Colonic mucosa (tissue), 4 donors: ENCODE measurements around the gene SRSF6. TPM values are rescaled to one million over a fixed set of nuclear protein-coding genes. Genes with fewer than 3 reads are reported as not detected.
A peak's percentile ranks its signal among the peaks of the same experiment; 100 is the strongest.

ENCODE experiments used
- DNase-seq: peaks from one replicate; pipeline ENCODE4 v3.0.0-alpha.2; 2020
- H3K27ac ChIP-seq: fragments of 200-600 bp; one replicate; pipeline ENCODE4 v1.8.0; 2021
- H3K27me3 ChIP-seq: fragments of 200-600 bp; one replicate; pipeline ENCODE4 v1.8.0; 2021
- H3K36me3 ChIP-seq: fragments of 200-600 bp; one replicate; pipeline ENCODE4 v1.8.0; 2021
- H3K4me1 ChIP-seq: fragments of 200-600 bp; one replicate; pipeline ENCODE4 v1.8.0; 2021; ENCODE audit warnings: mild to moderate bottlenecking
- H3K4me3 ChIP-seq: fragments of 200-600 bp; one replicate; pipeline ENCODE4 v1.8.0; 2021
- H3K9ac ChIP-seq, 2 donors: one replicate each; pipeline ENCODE4 v1.7.0; 2013; ENCODE audit warnings: control low read depth in 2 of 2, low read depth in 2 of 2, low read length in 2 of 2
- H3K9me3 ChIP-seq: fragments of 200-600 bp; one replicate; pipeline ENCODE4 v1.8.0; 2021
- intact Hi-C: fragments of 100-400 bp; cut with DNase I; formaldehyde crosslinking; loops from one replicate; pipeline ENCODE4 v1.14.1; 2022
- total RNA-seq, 2 donors: library from RNA; stranded (reverse); fragmentation: NEBNext Ultra II Directional in 1 of 2; extraction: Animal tissue kit (Norgen Biotek cat#: 25700) in 1 of 2; gene quantifications; one replicate each; pipeline ENCODE4 v1.2.1, GENCODE V29; 2021
- TF ChIP-seq, protein P1 (sequence below): fragments of 200-600 bp; IDR thresholded peaks from one replicate; pipeline ENCODE4 v1.8.0; 2022; ENCODE audit warnings: antibody characterized with exemption, mild to moderate bottlenecking
- donor health status: healthy.
- donor health status: DM: no; HTN: no; CAD: no.
- donor health status: DM: no; HTN: no; CAD: no.

Gene SRSF6
- total RNA-seq, 2 donors from 2014 or later = 101 to 147 TPM

DNA sequence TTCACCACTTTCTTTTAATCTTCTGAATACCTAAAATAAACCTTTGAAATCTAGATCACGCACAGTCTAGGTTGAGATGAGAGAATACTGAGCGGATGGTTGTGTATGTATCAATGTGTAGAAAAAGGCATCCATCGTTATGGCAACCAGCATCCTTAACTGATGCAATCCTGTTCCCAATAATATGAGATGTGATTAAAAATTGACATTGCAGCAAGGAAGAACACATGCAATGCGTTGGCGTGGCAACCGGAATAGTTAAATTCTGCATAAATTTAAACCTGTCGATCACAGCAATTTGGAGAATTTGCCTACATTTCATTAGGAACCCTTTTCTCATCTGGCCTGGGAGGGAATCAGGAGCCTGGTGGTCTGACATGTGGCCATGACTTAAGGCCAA lies 48.5 kb downstream of the SRSF6 start:
- Histone ChIP-seq H3K36me3 (no peaks in the 10 kb centered on the region), H3K27ac (no peak overlapping the region), H3K4me3 (no peak overlapping the region), H3K9ac (no peak overlapping the region), H3K4me1 (no peaks in the 10 kb centered on the region), H3K27me3 (peaks cover 12% of the 10 kb centered on the region), H3K9me3 (no peaks in the 10 kb centered on the region)
- intact Hi-C loops = no loop called here
- DNase-seq = no peak
- TF ChIP-seq, protein P1, sequence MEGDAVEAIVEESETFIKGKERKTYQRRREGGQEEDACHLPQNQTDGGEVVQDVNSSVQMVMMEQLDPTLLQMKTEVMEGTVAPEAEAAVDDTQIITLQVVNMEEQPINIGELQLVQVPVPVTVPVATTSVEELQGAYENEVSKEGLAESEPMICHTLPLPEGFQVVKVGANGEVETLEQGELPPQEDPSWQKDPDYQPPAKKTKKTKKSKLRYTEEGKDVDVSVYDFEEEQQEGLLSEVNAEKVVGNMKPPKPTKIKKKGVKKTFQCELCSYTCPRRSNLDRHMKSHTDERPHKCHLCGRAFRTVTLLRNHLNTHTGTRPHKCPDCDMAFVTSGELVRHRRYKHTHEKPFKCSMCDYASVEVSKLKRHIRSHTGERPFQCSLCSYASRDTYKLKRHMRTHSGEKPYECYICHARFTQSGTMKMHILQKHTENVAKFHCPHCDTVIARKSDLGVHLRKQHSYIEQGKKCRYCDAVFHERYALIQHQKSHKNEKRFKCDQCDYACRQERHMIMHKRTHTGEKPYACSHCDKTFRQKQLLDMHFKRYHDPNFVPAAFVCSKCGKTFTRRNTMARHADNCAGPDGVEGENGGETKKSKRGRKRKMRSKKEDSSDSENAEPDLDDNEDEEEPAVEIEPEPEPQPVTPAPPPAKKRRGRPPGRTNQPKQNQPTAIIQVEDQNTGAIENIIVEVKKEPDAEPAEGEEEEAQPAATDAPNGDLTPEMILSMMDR = no peak

DNA sequence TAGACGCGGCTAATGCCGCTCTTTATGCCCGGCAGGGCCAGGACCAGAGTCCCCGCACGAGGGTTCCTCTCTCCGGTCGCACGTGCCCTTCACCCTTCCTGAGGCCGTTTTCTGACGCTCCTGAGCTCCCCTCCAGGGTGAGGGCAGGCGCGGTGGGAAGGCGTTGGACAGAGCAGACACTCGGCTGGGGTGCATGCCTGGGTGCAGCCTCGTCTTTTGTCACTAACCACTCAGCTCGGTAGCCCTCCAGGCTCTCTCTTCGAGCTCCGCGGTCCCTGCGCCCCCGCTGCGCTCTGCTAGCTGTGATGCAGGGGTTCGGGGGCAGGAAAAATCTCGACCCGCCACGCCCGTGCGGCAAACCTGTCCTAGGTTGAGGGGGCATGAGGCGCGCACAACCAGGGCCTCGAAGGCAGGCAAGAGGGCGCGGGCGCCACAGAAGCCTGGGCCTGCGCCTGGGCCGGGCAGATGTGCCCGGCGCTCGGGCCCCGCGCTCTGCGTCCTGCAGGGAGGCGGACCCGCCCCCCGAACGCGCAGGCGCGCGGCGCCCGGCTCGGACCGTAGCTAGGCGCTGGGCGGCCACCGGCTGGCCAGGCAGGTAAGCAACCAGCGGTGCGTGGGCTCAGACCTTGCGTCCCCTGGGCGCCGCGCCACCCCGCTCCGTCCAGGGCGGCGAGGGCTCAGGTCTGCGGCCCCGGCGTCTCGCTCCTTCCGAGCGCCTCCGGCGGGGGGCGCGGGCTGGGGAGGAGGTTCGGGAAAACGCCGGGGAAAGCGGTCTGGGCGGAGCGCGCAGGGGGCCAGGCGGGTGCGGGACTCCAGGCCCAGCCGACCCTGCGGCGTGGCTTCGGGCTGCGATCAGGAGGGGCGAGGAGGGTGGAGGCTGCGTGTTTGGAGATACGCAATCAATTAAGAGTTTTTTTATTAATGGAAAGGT lies 49.7 kb downstream of the SRSF6 start, which contains the start of gene L3MBTL1:
TSS of gene L3MBTL1 (plus strand) at position 548 of the 931 bp plus-strand sequence. CDS start 5,807 bp downstream, outside the sequence.
- no peaks in the 10 kb centered on the region for H3K4me1 ChIP-seq
- H3K36me3 ChIP-seq = no peaks in the 10 kb centered on the region
- H3K27me3 ChIP-seq = peaks cover 12% of the 10 kb centered on the region
- no peaks in the 10 kb centered on the region for H3K9me3 ChIP-seq
- H3K27ac ChIP-seq = no peak within 1 kb of the TSS
- TF ChIP-seq, protein P1 = no peak
- peak; percentile 61 for DNase-seq
- peak within 1 kb of the TSS; percentile 19 to 63 for H3K9ac ChIP-seq
- intact Hi-C loops = no loop called here
- peak within 1 kb of the TSS; percentile 67 for H3K4me3 ChIP-seq

DNA sequence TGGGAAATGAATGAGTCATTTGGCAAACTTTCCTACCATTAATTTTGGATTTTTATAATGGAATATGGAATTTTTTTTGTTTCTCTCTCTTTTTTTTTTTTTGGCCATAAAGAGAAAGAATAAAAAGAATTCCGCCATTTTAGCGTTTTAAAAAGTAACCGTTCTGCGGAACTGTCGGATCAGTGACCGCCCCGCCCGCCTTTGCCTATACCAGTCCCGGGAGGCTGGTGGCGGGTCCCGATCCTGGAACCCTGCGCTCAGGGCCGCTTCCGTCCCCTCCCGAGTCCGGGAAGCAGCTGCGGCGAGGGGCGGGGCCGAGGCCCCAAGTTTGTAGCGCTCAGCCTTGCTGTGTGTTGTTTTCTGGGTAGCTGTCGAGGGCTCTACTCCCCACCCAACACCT lies 50.4 kb downstream of the SRSF6 start:
- DNase-seq = peak; percentile 30
- Histone ChIP-seq H3K4me1 (no peaks in the 10 kb centered on the region), H3K27me3 (peaks cover 12% of the 10 kb centered on the region), H3K9me3 (no peaks in the 10 kb centered on the region), H3K27ac (no peak overlapping the region), H3K36me3 (no peaks in the 10 kb centered on the region), H3K4me3 (peak overlapping the region; percentile 67), H3K9ac (peak overlapping the region; percentile 19 to 35)
- intact Hi-C loops = no loop called here
- TF ChIP-seq, protein P1 = no peak

DNA sequence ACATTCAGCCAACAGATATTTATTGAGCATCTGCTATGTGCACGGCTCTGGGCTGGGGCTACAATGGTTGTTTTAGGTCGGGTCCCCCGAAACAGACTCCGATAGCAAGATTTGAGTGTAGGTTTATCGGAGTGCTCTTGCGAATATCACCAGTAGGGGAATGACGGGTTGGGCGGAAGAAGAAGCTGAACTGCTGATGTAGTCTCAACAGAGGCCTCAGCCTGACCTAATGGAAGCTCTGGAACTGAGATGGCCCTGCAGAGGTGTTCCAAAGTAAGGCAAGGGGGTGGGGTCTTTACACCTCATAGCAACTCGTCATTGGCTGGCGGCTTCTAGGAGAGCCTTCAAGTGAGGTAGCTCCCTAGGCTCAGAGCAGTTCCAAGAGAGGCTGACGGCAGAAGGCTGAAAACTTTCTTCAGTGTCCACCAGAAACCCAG lies 50.9 kb downstream of the SRSF6 start:
- DNase-seq = no peak
- no peaks in the 10 kb centered on the region for H3K4me1 ChIP-seq
- peaks cover 12% of the 10 kb centered on the region for H3K27me3 ChIP-seq
- H3K36me3 ChIP-seq = no peaks in the 10 kb centered on the region
- intact Hi-C loops = no loop called here
- H3K9ac ChIP-seq = peak overlapping the region in 1 of 2 donors; percentile 19
- H3K4me3 ChIP-seq = no peak overlapping the region
- H3K27ac ChIP-seq = no peak overlapping the region
- no peaks in the 10 kb centered on the region for H3K9me3 ChIP-seq
- TF ChIP-seq, protein P1 = no peak

DNA sequence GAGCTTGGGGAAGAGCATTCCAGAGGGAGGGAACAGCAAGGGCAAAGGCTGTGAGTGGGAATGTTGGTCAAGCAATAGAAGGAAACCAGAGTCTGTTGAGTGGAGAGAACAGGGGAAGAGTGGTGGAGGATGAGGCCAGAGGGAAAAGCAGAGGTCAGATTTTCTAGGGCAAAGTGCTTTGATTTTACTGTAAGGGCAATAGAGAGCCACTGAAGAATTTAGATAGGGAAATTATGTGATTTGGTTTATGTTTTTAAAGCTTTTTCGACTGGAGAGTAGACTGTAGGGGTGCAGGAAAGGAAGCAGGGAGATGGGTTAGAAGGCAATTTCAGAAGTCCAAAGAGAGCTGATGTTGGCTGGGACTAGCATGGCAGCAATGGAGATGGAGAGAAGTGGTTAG lies 54.2 kb downstream of the SRSF6 start:
- Histone ChIP-seq H3K9ac (no peak overlapping the region), H3K27ac (no peak overlapping the region), H3K36me3 (no peaks in the 10 kb centered on the region), H3K9me3 (no peaks in the 10 kb centered on the region), H3K27me3 (peaks cover 11% of the 10 kb centered on the region), H3K4me1 (no peaks in the 10 kb centered on the region), H3K4me3 (no peak overlapping the region)
- DNase-seq = no peak
- intact Hi-C loops = no loop called here
- TF ChIP-seq, protein P1 = no peak
